SK-N-SH treated with all-trans-retinoic acid at 6 μM for 48 hours (cell line): ENCODE results near the gene SLC44A3.

Source experiments
- ATAC-seq: fragments of 200-7000 bp; cut with Tn5 transposase; 3 replicates; pipeline ENCODE4 v1.9.1; 2020; ENCODE audit warnings: mild to moderate bottlenecking, moderate library complexity
- ARNTL ChIP-seq: fragments of 450-650 bp; formaldehyde crosslinking; IDR thresholded peaks from 2 replicates; pipeline ENCODE4 v1.5.0; 2020; ENCODE audit warnings: low read depth, mild to moderate bottlenecking, moderate library complexity, borderline replicate concordance
- BACH2 ChIP-seq: fragments of 250-450 bp; sonication (Bioruptor Pico); IDR thresholded peaks from 2 replicates; pipeline ENCODE4 v1.9.0; 2021; ENCODE audit warnings: mild to moderate bottlenecking, borderline replicate concordance
- CSDC2 ChIP-seq: fragments of 250-450 bp; sonication (Bioruptor Pico); IDR thresholded peaks from 2 replicates; pipeline ENCODE4 v1.5.0; 2020; ENCODE audit warnings: mild to moderate bottlenecking, moderate library complexity
- CSRNP3 ChIP-seq: fragments of 250-450 bp; sonication (Bioruptor Pico); IDR thresholded peaks from 2 replicates; pipeline ENCODE4 v1.5.1; 2021; ENCODE audit warnings: mild to moderate bottlenecking, moderate library complexity
- ESRRG ChIP-seq: fragments of 250-450 bp; sonication (Bioruptor Pico); IDR thresholded peaks from 2 replicates; pipeline ENCODE4 v1.6.1; 2021; ENCODE audit warnings: mild to moderate bottlenecking
- GLIS3 ChIP-seq: fragments of 250-450 bp; sonication (Bioruptor Pico); IDR thresholded peaks from 2 replicates; pipeline ENCODE4 v1.5.0; 2020; ENCODE audit warnings: mild to moderate bottlenecking, moderate library complexity
- ISL1 ChIP-seq: fragments of 250-450 bp; sonication (Bioruptor Pico); IDR thresholded peaks from 2 replicates; pipeline ENCODE4 v2.1.2; 2022; ENCODE audit warnings: mild to moderate bottlenecking, moderate library complexity
- PATZ1 ChIP-seq: fragments of 250-450 bp; sonication (Bioruptor Pico); IDR thresholded peaks from 2 replicates; pipeline ENCODE4 v1.8.0; 2020; ENCODE audit warnings: mild to moderate bottlenecking, moderate library complexity, borderline replicate concordance
- POU6F1 ChIP-seq: fragments of 250-450 bp; sonication (Bioruptor Pico); IDR thresholded peaks from 2 replicates; pipeline ENCODE4 v1.8.0; 2021; ENCODE audit warnings: low read depth, mild to moderate bottlenecking, moderate library complexity, borderline replicate concordance
- PPARA ChIP-seq: fragments of 250-450 bp; sonication (Bioruptor Pico); IDR thresholded peaks from 2 replicates; pipeline ENCODE4 v1.5.0; 2020; ENCODE audit warnings: mild to moderate bottlenecking, borderline replicate concordance
- RARB ChIP-seq: fragments of 250-450 bp; sonication (Bioruptor Pico); IDR thresholded peaks from 2 replicates; pipeline ENCODE4 v1.8.0; 2021; ENCODE audit warnings: mild to moderate bottlenecking, moderate library complexity
- SNAI2 ChIP-seq: fragments of 250-450 bp; sonication (Bioruptor Pico); IDR thresholded peaks from 2 replicates; pipeline ENCODE4 v1.5.0; 2020; ENCODE audit warnings: mild to moderate bottlenecking, moderate library complexity
- TCF4 ChIP-seq: fragments of 250-450 bp; sonication (Bioruptor Pico); IDR thresholded peaks from 2 replicates; pipeline ENCODE4 v1.8.0; 2021; ENCODE audit warnings: mild to moderate bottlenecking, moderate library complexity, borderline replicate concordance
- TOX ChIP-seq: fragments of 250-450 bp; sonication (Bioruptor Pico); IDR thresholded peaks from 2 replicates; pipeline ENCODE4 v1.8.0; 2021; ENCODE audit warnings: mild to moderate bottlenecking, moderate library complexity, borderline replicate concordance
- TSHZ2 ChIP-seq: fragments of 250-450 bp; sonication (Bioruptor Pico); IDR thresholded peaks from 2 replicates; pipeline ENCODE4 v1.5.0; 2020; ENCODE audit warnings: mild to moderate bottlenecking, moderate library complexity
- ZC3H10 ChIP-seq: fragments of 250-450 bp; sonication (Bioruptor Pico); IDR thresholded peaks from 2 replicates; pipeline ENCODE4 v1.5.1; 2021; ENCODE audit warnings: mild to moderate bottlenecking, moderate library complexity
- ZFP3 ChIP-seq: fragments of 250-450 bp; sonication (Bioruptor Pico); IDR thresholded peaks from 2 replicates; pipeline ENCODE4 v1.5.0; 2020; ENCODE audit warnings: mild to moderate bottlenecking, moderate library complexity
- ZFP30 ChIP-seq: fragments of 450-650 bp; formaldehyde crosslinking; IDR thresholded peaks from 2 replicates; pipeline ENCODE4 v1.5.0; 2022; ENCODE audit warnings: mild to moderate bottlenecking, moderate library complexity
- ZNF565 ChIP-seq: fragments of 450-650 bp; formaldehyde crosslinking; conservative IDR thresholded peaks from 2 replicates; pipeline ENCODE4 v1.5.0; 2020; ENCODE audit warnings: low read depth, mild to moderate bottlenecking, moderate library complexity
- ZNF70 ChIP-seq: fragments of 450-650 bp; formaldehyde crosslinking; IDR thresholded peaks from 2 replicates; pipeline ENCODE4 v1.5.0; 2020; ENCODE audit warnings: mild to moderate bottlenecking, moderate library complexity
- ZNF8 ChIP-seq: fragments of 450-650 bp; formaldehyde crosslinking; IDR thresholded peaks from 2 replicates; pipeline ENCODE4 v1.5.0; 2020; ENCODE audit warnings: mild to moderate bottlenecking, moderate library complexity

Gene SLC44A3

GRCh38 chr1:94776474-94776873 is 43.7 kb upstream of the SLC44A3 start (continued):
- no peak for TF ChIP-seq TSHZ2 (CRISPR knock-in tag)
- no peak for TF ChIP-seq PPARA
- TF ChIP-seq POU6F1 (CRISPR knock-in tag): no peak
- no peak for TF ChIP-seq GLIS3 (CRISPR knock-in tag)
- TF ChIP-seq PATZ1 (CRISPR knock-in tag): no peak
- no peak for TF ChIP-seq SNAI2 (CRISPR knock-in tag)
- no peak for TF ChIP-seq ZNF565

GRCh38 chr1:94777281-94777680 is 42.9 kb upstream of the SLC44A3 start:
- no peak for ATAC-seq
- TF ChIP-seq TOX (CRISPR knock-in tag) (no peak), PPARA (no peak), PATZ1 (CRISPR knock-in tag) (no peak), CSRNP3 (CRISPR knock-in tag) (no peak), ZFP30 (CRISPR knock-in tag) (no peak), BACH2 (CRISPR knock-in tag) (no peak), ZC3H10 (CRISPR knock-in tag) (no peak), ZNF8 (no peak), ARNTL (CRISPR knock-in tag) (no peak), CSDC2 (no peak), POU6F1 (CRISPR knock-in tag) (no peak), ZFP3 (no peak), ZNF70 (no peak), GLIS3 (CRISPR knock-in tag) (no peak), TSHZ2 (CRISPR knock-in tag) (no peak), RARB (no peak), TCF4 (CRISPR knock-in tag) (no peak), ISL1 (CRISPR knock-in tag) (no peak), ESRRG (CRISPR knock-in tag) (no peak), SNAI2 (CRISPR knock-in tag) (no peak)
- TF ChIP-seq, all 23 proteins: peak for 0
